Fibroblast of lung (primary cell): ENCODE results near the gene AVPI1.
"Not testable (repeated sequence)": the region's sequence is repeated elsewhere in the genome, so short reads cannot be mapped to it uniquely, and the experiment has no call there.

Experiments
- EZH2 ChIP-seq: IDR thresholded peaks from 2 replicates; pipeline ENCODE4 v1.5.1; 2012; ENCODE audit warnings: low read length, control low read depth, mild to moderate bottlenecking; ENCODE audit errors: missing control alignments
- TF ChIP-seq, protein P1 (sequence below), 2 donors: IDR thresholded peaks in 1 of 2; conservative IDR thresholded peaks in 1 of 2; 1 replicate in 1 of 2; 2 replicates in 1 of 2; pipeline ENCODE4 v1.5.1; 2011 to 2012; ENCODE audit warnings: low read length in 2 of 2, control low read depth in 1 of 2, inconsistent platforms in 1 of 2, low read depth in 1 of 2, mild to moderate bottlenecking in 1 of 2

DNA sequence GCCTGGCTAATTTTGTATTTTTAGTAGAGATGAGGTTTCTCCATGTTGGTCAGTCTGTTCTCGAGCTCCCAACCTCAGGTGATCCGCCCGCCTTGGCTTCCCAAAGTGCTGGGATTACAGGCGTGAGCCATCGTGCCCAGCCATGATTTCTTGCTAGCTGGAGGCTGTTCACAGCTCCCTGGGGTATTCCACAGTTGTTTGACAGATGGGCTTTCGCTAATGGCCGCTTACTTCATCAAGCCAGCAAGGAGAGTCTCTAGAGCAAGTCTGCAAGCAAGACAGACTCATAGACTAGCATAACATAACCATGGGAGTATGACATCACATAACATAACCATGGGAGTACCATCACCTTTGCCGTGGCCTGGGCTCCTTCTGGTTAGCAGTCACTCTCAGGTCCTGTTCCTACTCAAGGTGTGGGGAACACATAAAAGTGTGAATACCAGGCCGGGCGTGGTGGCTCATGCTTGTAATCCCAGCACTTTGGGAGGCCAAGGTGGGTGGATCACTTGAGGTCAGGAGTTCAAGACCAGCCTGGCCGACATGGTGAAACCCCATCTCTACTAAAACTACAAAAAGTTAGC lies 11.1 kb upstream of the AVPI1 start:
- TF ChIP-seq, protein P1, sequence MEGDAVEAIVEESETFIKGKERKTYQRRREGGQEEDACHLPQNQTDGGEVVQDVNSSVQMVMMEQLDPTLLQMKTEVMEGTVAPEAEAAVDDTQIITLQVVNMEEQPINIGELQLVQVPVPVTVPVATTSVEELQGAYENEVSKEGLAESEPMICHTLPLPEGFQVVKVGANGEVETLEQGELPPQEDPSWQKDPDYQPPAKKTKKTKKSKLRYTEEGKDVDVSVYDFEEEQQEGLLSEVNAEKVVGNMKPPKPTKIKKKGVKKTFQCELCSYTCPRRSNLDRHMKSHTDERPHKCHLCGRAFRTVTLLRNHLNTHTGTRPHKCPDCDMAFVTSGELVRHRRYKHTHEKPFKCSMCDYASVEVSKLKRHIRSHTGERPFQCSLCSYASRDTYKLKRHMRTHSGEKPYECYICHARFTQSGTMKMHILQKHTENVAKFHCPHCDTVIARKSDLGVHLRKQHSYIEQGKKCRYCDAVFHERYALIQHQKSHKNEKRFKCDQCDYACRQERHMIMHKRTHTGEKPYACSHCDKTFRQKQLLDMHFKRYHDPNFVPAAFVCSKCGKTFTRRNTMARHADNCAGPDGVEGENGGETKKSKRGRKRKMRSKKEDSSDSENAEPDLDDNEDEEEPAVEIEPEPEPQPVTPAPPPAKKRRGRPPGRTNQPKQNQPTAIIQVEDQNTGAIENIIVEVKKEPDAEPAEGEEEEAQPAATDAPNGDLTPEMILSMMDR (conservative IDR thresholded peaks at IDR 0.05 in 1 of 2, IDR thresholded peaks at IDR 0.05 in 1 of 2; ENCODE audit: low read depth in 1 of 2, low read length in 2 of 2) = not testable (repeated sequence)
- not testable (repeated sequence) for TF ChIP-seq EZH2
